ENCODE data around the gene BET1. TPM values are rescaled to one million over a fixed set of nuclear protein-coding genes. Genes with fewer than 3 reads are reported as not detected.

The BET1 gene
- total RNA-seq, 1 donor from 2014 or later: 21.4 TPM

DNA sequence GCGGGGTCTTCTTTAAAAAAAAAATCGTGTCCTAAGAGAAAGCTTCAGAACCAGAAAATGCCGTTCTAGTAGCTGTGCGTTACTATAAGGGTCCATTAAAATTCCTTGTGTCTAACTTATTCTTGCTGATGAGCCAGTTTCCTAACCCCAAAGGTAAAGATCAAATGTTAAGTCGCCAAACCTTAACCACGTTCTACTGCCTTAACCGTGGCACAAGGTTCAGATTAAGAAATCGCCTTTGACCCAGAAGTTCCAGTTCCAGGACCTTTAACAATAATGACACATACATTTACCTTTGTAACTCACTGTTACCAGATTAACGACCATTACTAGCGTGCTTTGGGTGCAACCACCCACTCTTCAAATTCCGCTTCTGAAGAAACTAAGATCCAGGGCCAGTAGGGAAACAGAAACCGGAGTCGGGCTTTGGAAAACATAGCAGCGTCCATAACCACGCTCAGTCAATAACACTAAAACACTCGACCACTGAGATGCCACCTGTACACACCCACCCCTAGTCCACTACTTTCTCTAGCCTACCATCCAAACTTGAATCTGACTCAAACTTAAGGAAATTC, 620 bp downstream of the BET1 start:
- Mint-ChIP-seq H3K9me3 (no peaks in the 10 kb centered on the region), H3K4me1 (ENCODE audit: low read depth) (peaks cover 35% of the 10 kb centered on the region), H3K36me3 (ENCODE audit: low read depth) (peaks cover 2% of the 10 kb centered on the region), H3K27me3 (ENCODE audit: insufficient read depth) (peaks cover 4% of the 10 kb centered on the region), H3K4me3 (peak overlapping the region; percentile 97), H3K27ac (peak overlapping the region; percentile 97)
- intact Hi-C loops (cut with micrococcal nuclease): loop anchor here (1.0 to 10.0 kb wide), 12 partner anchors 81 to 1869 kb away; partner anchors contain the start of genes ANKIB1, CYP51A1, GNG11 and KRIT1
- no peak for DNase-seq (ENCODE audit: low spot score)

GRCh38 chr7:94001396-94001795, 2.8 kb downstream of the BET1 start:
- Mint-ChIP-seq H3K27me3 (ENCODE audit: insufficient read depth) (peaks cover 2% of the 10 kb centered on the region), H3K4me1 (ENCODE audit: low read depth) (peaks cover 35% of the 10 kb centered on the region), H3K27ac (no peak overlapping the region), H3K36me3 (ENCODE audit: low read depth) (peaks cover 8% of the 10 kb centered on the region), H3K9me3 (no peaks in the 10 kb centered on the region), H3K4me3 (no peak overlapping the region)
- intact Hi-C loops (cut with micrococcal nuclease): loop anchor here (5.0 to 10.0 kb wide), 5 partner anchors 79 to 1867 kb away; partner anchors contain the start of genes CYP51A1, GNG11 and SAMD9L
- DNase-seq (ENCODE audit: low spot score): no peak

DNA sequence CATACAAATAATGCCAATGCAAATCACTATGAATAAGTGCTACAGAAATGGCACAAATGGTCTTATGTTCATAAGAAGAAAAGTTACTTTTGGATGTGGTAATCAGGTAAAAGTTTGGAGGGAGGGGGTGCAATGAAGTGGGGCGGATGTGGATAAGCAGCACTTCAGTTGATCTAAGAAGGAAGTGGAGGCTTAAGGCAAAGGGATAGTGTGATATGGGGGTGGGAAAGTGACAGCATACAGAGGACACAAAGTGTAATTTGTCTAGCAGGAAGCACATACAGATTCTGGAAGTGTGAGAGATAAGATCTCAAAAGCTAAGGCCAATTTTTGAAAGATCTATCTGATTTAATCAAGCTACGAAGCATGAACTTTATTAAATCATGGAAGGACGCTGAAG, 6.3 kb downstream of the BET1 start:
- intact Hi-C loops (cut with micrococcal nuclease): no loop called here

GRCh38 chr7:93992421-93993110, 11.6 kb downstream of the BET1 start:
- H3K27me3 Mint-ChIP-seq (ENCODE audit: insufficient read depth): no peaks in the 10 kb centered on the region
- peaks cover 15% of the 10 kb centered on the region for H3K36me3 Mint-ChIP-seq (ENCODE audit: low read depth)
- intact Hi-C loops (cut with micrococcal nuclease): no loop called here
- no peak for DNase-seq (ENCODE audit: low spot score)
- H3K9me3 Mint-ChIP-seq: no peaks in the 10 kb centered on the region
- H3K4me3 Mint-ChIP-seq: no peak overlapping the region
- no peak overlapping the region for H3K27ac Mint-ChIP-seq
- H3K4me1 Mint-ChIP-seq (ENCODE audit: low read depth): no peaks in the 10 kb centered on the region

More for the DNA sequence above, 6.3 kb downstream of the BET1 start:
- Mint-ChIP-seq H3K4me1 (ENCODE audit: low read depth) (peaks cover 15% of the 10 kb centered on the region), H3K27me3 (ENCODE audit: insufficient read depth) (no peaks in the 10 kb centered on the region), H3K36me3 (ENCODE audit: low read depth) (peaks cover 19% of the 10 kb centered on the region), H3K9me3 (no peaks in the 10 kb centered on the region), H3K4me3 (no peak overlapping the region), H3K27ac (no peak overlapping the region)
- no peak for DNase-seq (ENCODE audit: low spot score)

- intact Hi-C loops (cut with micrococcal nuclease): no loop called here
- Mint-ChIP-seq H3K9me3 (no peaks in the 10 kb centered on the region), H3K4me3 (no peak overlapping the region), H3K27ac (no peak overlapping the region), H3K4me1 (ENCODE audit: low read depth) (no peaks in the 10 kb centered on the region), H3K36me3 (ENCODE audit: low read depth) (peaks cover 1% of the 10 kb centered on the region), H3K27me3 (ENCODE audit: insufficient read depth) (peaks cover 2% of the 10 kb centered on the region)
- DNase-seq (ENCODE audit: low spot score): no peak
Measured at GRCh38 chr7:93987297-93987696, 16.9 kb downstream of the BET1 start.

DNA sequence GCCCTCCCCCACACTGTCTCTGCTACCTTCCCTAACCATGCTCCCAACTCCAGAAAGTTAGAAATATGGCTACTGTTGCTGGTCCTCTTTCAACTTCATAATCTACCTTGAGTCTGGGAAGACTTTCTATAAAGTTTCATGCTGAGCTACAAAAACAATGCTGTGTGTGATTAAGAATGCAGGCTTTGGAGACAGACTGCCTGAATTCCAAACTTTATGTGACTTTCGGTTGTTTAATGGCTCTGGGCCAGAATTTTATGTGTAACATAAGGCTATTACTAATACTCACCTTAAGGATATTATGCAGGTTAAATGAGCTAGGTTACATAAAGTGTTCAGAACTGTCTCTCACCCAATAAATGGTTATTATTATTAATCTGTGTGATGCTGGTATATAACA, 19.1 kb downstream of the BET1 start:
- intact Hi-C loops (cut with micrococcal nuclease): no loop called here
- no peak for DNase-seq (ENCODE audit: low spot score)
- Mint-ChIP-seq H3K4me1 (ENCODE audit: low read depth) (peaks cover 7% of the 10 kb centered on the region), H3K36me3 (ENCODE audit: low read depth) (no peaks in the 10 kb centered on the region), H3K27me3 (ENCODE audit: insufficient read depth) (peaks cover 2% of the 10 kb centered on the region), H3K4me3 (no peak overlapping the region), H3K9me3 (no peaks in the 10 kb centered on the region), H3K27ac (no peak overlapping the region)

- intact Hi-C loops (cut with micrococcal nuclease): no loop called here
- H3K9me3 Mint-ChIP-seq: no peaks in the 10 kb centered on the region
- DNase-seq (ENCODE audit: low spot score): no peak
- peaks cover 7% of the 10 kb centered on the region for H3K4me1 Mint-ChIP-seq (ENCODE audit: low read depth)
- H3K36me3 Mint-ChIP-seq (ENCODE audit: low read depth): no peaks in the 10 kb centered on the region
- H3K27ac Mint-ChIP-seq: no peak overlapping the region
- peaks cover 2% of the 10 kb centered on the region for H3K27me3 Mint-ChIP-seq (ENCODE audit: insufficient read depth)
- H3K4me3 Mint-ChIP-seq: no peak overlapping the region
Measured at GRCh38 chr7:93984024-93984423, 20.1 kb downstream of the BET1 start.

- H3K9me3 Mint-ChIP-seq: no peaks in the 10 kb centered on the region
- no peak overlapping the region for H3K4me3 Mint-ChIP-seq
- H3K36me3 Mint-ChIP-seq (ENCODE audit: low read depth): no peaks in the 10 kb centered on the region
- peaks cover 2% of the 10 kb centered on the region for H3K27me3 Mint-ChIP-seq (ENCODE audit: insufficient read depth)
- intact Hi-C loops (cut with micrococcal nuclease): no loop called here
- H3K27ac Mint-ChIP-seq: no peak overlapping the region
- peaks cover 7% of the 10 kb centered on the region for H3K4me1 Mint-ChIP-seq (ENCODE audit: low read depth)
- no peak for DNase-seq (ENCODE audit: low spot score)
Measured at GRCh38 chr7:93981480-93981874, 22.7 kb downstream of the BET1 start.

GRCh38 chr7:93980744-93981479, 23.2 kb downstream of the BET1 start:
- Mint-ChIP-seq H3K9me3 (no peaks in the 10 kb centered on the region), H3K27ac (no peak overlapping the region), H3K27me3 (ENCODE audit: insufficient read depth) (peaks cover 2% of the 10 kb centered on the region), H3K36me3 (ENCODE audit: low read depth) (no peaks in the 10 kb centered on the region), H3K4me1 (ENCODE audit: low read depth) (peaks cover 7% of the 10 kb centered on the region), H3K4me3 (no peak overlapping the region)
- no peak for DNase-seq (ENCODE audit: low spot score)
- intact Hi-C loops (cut with micrococcal nuclease): no loop called here

DNA sequence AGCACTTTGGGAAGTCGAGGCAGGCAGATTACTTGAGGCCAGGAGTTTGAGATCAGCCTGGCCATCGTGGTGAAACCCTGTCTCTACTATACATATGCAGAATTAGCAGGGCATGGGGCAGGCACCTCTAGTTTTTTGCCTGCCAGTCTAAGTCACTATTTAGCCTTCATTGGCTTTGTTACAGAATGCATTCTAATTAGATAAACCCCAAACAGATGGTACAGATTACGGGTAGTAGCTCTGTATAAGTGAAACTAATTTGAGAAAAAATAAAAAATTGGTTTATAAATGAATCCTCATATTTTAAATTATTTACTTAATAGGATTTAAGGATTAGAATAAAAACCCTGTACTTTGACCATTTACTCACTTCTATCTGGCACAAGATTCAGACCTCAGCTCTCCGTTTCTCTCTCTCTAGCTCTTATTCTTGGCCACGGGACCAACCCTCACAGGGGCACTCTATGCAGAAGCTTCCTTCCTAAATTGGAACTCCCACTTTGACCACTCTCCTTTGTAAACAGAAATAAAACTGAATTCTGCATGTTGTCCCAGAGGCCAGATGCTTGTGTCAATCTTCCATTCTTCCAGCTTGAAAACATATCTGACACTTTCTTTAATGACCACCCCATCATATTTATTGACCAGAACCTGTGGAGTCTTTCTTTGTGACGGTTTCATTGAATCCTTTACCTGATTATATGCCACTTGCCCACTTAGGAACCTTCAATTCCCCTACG, 26.8 kb downstream of the BET1 start:
- Mint-ChIP-seq H3K36me3 (ENCODE audit: low read depth) (no peaks in the 10 kb centered on the region), H3K27ac (no peak overlapping the region), H3K4me1 (ENCODE audit: low read depth) (peaks cover 7% of the 10 kb centered on the region), H3K9me3 (no peaks in the 10 kb centered on the region), H3K27me3 (ENCODE audit: insufficient read depth) (no peaks in the 10 kb centered on the region), H3K4me3 (no peak overlapping the region)
- intact Hi-C loops (cut with micrococcal nuclease): no loop called here
- no peak for DNase-seq (ENCODE audit: low spot score)

DNA sequence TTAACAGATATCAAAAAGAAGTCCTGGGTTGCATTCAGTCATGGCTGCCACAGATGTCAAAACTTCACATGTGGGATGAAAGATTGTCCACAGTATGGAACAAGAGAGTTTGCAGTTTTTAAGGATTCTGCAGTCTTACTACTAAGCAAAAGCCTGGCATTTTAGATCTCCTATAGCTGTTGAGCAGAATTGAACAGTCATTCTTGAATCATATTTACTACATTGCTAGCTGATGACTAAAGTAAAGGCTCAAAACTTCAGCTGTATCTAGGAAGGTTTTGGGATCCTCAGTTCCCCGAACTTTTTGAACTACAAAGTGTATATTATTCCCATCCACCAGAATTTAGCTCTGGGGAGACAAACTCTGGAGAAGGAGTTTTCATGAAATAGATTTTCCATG, 31.0 kb downstream of the BET1 start:
- no peaks in the 10 kb centered on the region for H3K9me3 Mint-ChIP-seq
- no peak overlapping the region for H3K4me3 Mint-ChIP-seq
- intact Hi-C loops (cut with micrococcal nuclease): no loop called here
- no peaks in the 10 kb centered on the region for H3K36me3 Mint-ChIP-seq (ENCODE audit: low read depth)
- H3K27ac Mint-ChIP-seq: no peak overlapping the region
- DNase-seq (ENCODE audit: low spot score): no peak
- H3K4me1 Mint-ChIP-seq (ENCODE audit: low read depth): no peaks in the 10 kb centered on the region
- no peaks in the 10 kb centered on the region for H3K27me3 Mint-ChIP-seq (ENCODE audit: insufficient read depth)

- Mint-ChIP-seq H3K27ac (no peak overlapping the region), H3K4me1 (ENCODE audit: low read depth) (no peaks in the 10 kb centered on the region), H3K4me3 (no peak overlapping the region), H3K27me3 (ENCODE audit: insufficient read depth) (no peaks in the 10 kb centered on the region), H3K9me3 (no peaks in the 10 kb centered on the region), H3K36me3 (ENCODE audit: low read depth) (no peaks in the 10 kb centered on the region)
- DNase-seq (ENCODE audit: low spot score): no peak
- intact Hi-C loops (cut with micrococcal nuclease): no loop called here
Measured at GRCh38 chr7:93972029-93972725, 32.0 kb downstream of the BET1 start.

All from activated T-helper 1 cell treated with anti-CD3 and anti-CD28 coated beads, Interleukin-12 subunit alpha, Interleukin-12 subunit beta, Interleukin-2, Interleukin-4 antibody, amounts not matched to agents 30 ng/mL and 10 ng/mL and 1 ng/mL, durations not matched to agents 14 hours and 24 hours and 36 hours (primary cell).